Thyroid gland (tissue), 4 donors: ENCODE measurements around the gene ALOXE3. TPM values are rescaled to one million over a fixed set of nuclear protein-coding genes. Genes with fewer than 3 reads are reported as not detected.
A peak's percentile ranks its signal among the peaks of the same experiment; 100 is the strongest.

Source experiments
- DNase-seq, 2 donors: peaks; one replicate each; pipeline ENCODE4 v3.0.0-alpha.2; 2019
- H3K27ac ChIP-seq, 3 donors: fragments of 200-600 bp; sonication (generic); 1 replicate in 2 of 3; 2 replicates in 1 of 3; pipeline ENCODE4 v1.5.1; 2016 to 2019; ENCODE audit warnings: mild to moderate bottlenecking in 1 of 3, moderate library complexity in 1 of 3
- H3K27me3 ChIP-seq: fragments of 200-600 bp; sonication (generic); one replicate; pipeline ENCODE4 v1.5.1; 2019
- H3K36me3 ChIP-seq, 2 donors: fragments of 200-600 bp; sonication (generic); one replicate each; pipeline ENCODE4 v1.5.1; 2016 to 2019
- H3K4me1 ChIP-seq, 2 donors: fragments of 200-600 bp; sonication (generic); one replicate each; pipeline ENCODE4 v1.5.1; 2017 to 2019
- H3K4me3 ChIP-seq, 3 donors: fragments of 200-600 bp; sonication (generic); replicated peaks in 1 of 3; 1 replicate in 2 of 3; 2 replicates in 1 of 3; pipeline ENCODE4 v1.5.1; 2016; ENCODE audit warnings: mild to moderate bottlenecking in 1 of 3
- H3K9me3 ChIP-seq: fragments of 200-600 bp; sonication (generic); one replicate; pipeline ENCODE4 v1.5.1; 2017
- POLR2A ChIP-seq, 2 donors: fragments of 450-650 bp; IDR thresholded peaks; one replicate each; pipeline ENCODE4 v1.6.1; 2017; ENCODE audit warnings: antibody characterized with exemption in 2 of 2, mild to moderate bottlenecking in 2 of 2, moderate library complexity in 1 of 2
- WGBS, 2 donors: methylation state at CpG; one replicate each; pipeline ENCODE4 v1.1.5; 2017; 5-methylcytosine and 5-hydroxymethylcytosine counted together
- intact Hi-C: fragments of 100-400 bp; cut with DNase I; formaldehyde crosslinking; loops from one replicate; pipeline ENCODE4 v1.15.1; 2023
- total RNA-seq, 4 donors: library from RNA; depleted of rRNA; stranded (reverse); fragments of >200 nt; gene quantifications; one replicate each; pipeline ENCODE4 v1.2.3, GENCODE V29; 2016
- TF ChIP-seq, protein P1 (sequence below), 6 experiments: fragments of 200-600 bp in 3 of 6; fragments of 450-650 bp in 3 of 6; sonication (generic) in 3 of 6; IDR thresholded peaks; one replicate each; pipeline ENCODE4 v1.5.1; 2016 to 2019; ENCODE audit warnings: antibody characterized with exemption in 6 of 6, mild to moderate bottlenecking in 2 of 6, inconsistent platforms in 1 of 6, moderate library complexity in 1 of 6

The ALOXE3 gene
- total RNA-seq, 4 donors from 2014 or later = not detected

- no peak for DNase-seq
- H3K27ac ChIP-seq = no peak overlapping the region
- no peaks in the 10 kb centered on the region for H3K36me3 ChIP-seq
- no peaks in the 10 kb centered on the region for H3K9me3 ChIP-seq
- H3K4me3 ChIP-seq = no peak overlapping the region
- TF ChIP-seq, protein P1, sequence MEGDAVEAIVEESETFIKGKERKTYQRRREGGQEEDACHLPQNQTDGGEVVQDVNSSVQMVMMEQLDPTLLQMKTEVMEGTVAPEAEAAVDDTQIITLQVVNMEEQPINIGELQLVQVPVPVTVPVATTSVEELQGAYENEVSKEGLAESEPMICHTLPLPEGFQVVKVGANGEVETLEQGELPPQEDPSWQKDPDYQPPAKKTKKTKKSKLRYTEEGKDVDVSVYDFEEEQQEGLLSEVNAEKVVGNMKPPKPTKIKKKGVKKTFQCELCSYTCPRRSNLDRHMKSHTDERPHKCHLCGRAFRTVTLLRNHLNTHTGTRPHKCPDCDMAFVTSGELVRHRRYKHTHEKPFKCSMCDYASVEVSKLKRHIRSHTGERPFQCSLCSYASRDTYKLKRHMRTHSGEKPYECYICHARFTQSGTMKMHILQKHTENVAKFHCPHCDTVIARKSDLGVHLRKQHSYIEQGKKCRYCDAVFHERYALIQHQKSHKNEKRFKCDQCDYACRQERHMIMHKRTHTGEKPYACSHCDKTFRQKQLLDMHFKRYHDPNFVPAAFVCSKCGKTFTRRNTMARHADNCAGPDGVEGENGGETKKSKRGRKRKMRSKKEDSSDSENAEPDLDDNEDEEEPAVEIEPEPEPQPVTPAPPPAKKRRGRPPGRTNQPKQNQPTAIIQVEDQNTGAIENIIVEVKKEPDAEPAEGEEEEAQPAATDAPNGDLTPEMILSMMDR (IDR thresholded peaks at IDR 0.05) = no peak
- no peak for TF ChIP-seq POLR2A (IDR thresholded peaks at IDR 0.05)
- intact Hi-C loops = no loop called here
- peaks cover 0 to 9% of the 10 kb centered on the region in 2 donors for H3K4me1 ChIP-seq
- 63 to 64% methylated on average over 17 of the region's 17 CpGs for WGBS, 2 donors
- H3K27me3 ChIP-seq = peaks cover 12% of the 10 kb centered on the region
These were observed 61.2 kb downstream of the ALOXE3 start for GRCh38 chr17:8056976-8057625.

- H3K4me3 ChIP-seq = no peak overlapping the region
- intact Hi-C loops = no loop called here
- no peaks in the 10 kb centered on the region for H3K9me3 ChIP-seq
- H3K27me3 ChIP-seq = peaks cover 10% of the 10 kb centered on the region
- 42 to 43% methylated on average over 14 of the region's 14 CpGs for WGBS, 2 donors
- H3K27ac ChIP-seq = no peak overlapping the region
- DNase-seq = peak; percentile 31 to 34
- TF ChIP-seq POLR2A (IDR thresholded peaks at IDR 0.05) = no peak
- TF ChIP-seq, protein P1 (IDR thresholded peaks at IDR 0.05) = no peak
- H3K36me3 ChIP-seq = no peaks in the 10 kb centered on the region
- H3K4me1 ChIP-seq = peaks cover 0 to 9% of the 10 kb centered on the region in 2 donors
These were observed 61.9 kb downstream of the ALOXE3 start for GRCh38 chr17:8056232-8056975.

- H3K27ac ChIP-seq = no peak overlapping the region
- intact Hi-C loops = no loop called here
- H3K27me3 ChIP-seq = peaks cover 4% of the 10 kb centered on the region
- WGBS, 2 donors = 73 to 83% methylated on average over 3 of the region's 3 CpGs
- H3K36me3 ChIP-seq = no peaks in the 10 kb centered on the region
- no peak for TF ChIP-seq POLR2A (IDR thresholded peaks at IDR 0.05)
- TF ChIP-seq, protein P1 (IDR thresholded peaks at IDR 0.05) = no peak
- H3K9me3 ChIP-seq = no peaks in the 10 kb centered on the region
- peaks cover 0 to 9% of the 10 kb centered on the region in 2 donors for H3K4me1 ChIP-seq
- no peak for DNase-seq
- H3K4me3 ChIP-seq = no peak overlapping the region
These were observed 62.5 kb downstream of the ALOXE3 start for GRCh38 chr17:8055851-8056231.

GRCh38 chr17:8053600-8053999 lies 64.7 kb downstream of the ALOXE3 start:
- H3K4me1 ChIP-seq = peaks cover 0 to 9% of the 10 kb centered on the region in 2 donors
- no peaks in the 10 kb centered on the region for H3K36me3 ChIP-seq
- H3K9me3 ChIP-seq = no peaks in the 10 kb centered on the region
- 92 to 96% methylated on average over 7 of the region's 7 CpGs for WGBS, 2 donors
- intact Hi-C loops = no loop called here
- H3K27ac ChIP-seq = no peak overlapping the region
- no peaks in the 10 kb centered on the region for H3K27me3 ChIP-seq
- H3K4me3 ChIP-seq = no peak overlapping the region
- TF ChIP-seq, protein P1 (IDR thresholded peaks at IDR 0.05) = no peak
- TF ChIP-seq POLR2A (IDR thresholded peaks at IDR 0.05) = no peak
- DNase-seq = no peak
